ENCODE measurements around the gene RSPH4A.

Gene RSPH4A

DNA sequence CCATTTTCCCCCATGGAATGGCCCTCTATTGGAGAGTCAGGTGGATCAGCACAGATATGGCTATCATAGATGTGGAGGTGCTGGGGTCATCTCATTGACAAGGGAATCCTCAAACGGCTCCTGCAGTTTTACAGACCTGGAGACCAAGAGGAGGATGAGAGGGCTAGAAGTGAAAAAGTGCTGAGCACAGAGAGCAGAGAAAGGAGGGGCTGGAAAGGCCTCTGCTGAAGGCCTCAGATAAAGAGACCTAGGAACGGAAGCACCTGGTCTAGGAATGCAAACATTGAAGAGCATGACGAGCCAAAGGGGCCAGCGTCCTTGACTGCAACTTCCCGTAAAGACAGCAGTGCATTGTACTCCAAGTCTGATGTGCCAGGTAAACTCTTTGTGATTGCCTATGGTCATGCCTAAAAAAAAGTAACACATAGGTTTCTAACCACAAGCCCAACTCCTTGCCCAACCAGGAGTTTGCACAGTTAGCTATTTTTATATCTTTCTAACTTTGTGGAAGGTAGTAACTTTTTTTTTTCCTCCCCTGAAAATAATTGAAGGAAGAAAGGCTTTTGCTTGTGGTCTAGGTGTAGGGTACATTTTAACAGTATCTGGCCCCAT, 15.2 kb downstream of the RSPH4A start:
- no peak overlapping the region for H3K27ac ChIP-seq
- no peaks in the 10 kb centered on the region for H3K27me3 ChIP-seq (ENCODE audit: insufficient read depth, low read depth, severe bottlenecking)
- no peak overlapping the region for H3K4me3 ChIP-seq (ENCODE audit: low read depth, low read length)
- no peaks in the 10 kb centered on the region for H3K9me3 ChIP-seq (ENCODE audit: severe bottlenecking)
- no peak for DNase-seq
- TF ChIP-seq, protein P1, sequence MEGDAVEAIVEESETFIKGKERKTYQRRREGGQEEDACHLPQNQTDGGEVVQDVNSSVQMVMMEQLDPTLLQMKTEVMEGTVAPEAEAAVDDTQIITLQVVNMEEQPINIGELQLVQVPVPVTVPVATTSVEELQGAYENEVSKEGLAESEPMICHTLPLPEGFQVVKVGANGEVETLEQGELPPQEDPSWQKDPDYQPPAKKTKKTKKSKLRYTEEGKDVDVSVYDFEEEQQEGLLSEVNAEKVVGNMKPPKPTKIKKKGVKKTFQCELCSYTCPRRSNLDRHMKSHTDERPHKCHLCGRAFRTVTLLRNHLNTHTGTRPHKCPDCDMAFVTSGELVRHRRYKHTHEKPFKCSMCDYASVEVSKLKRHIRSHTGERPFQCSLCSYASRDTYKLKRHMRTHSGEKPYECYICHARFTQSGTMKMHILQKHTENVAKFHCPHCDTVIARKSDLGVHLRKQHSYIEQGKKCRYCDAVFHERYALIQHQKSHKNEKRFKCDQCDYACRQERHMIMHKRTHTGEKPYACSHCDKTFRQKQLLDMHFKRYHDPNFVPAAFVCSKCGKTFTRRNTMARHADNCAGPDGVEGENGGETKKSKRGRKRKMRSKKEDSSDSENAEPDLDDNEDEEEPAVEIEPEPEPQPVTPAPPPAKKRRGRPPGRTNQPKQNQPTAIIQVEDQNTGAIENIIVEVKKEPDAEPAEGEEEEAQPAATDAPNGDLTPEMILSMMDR (IDR thresholded peaks at IDR 0.05; ENCODE audit: low read depth, low read length) = no peak
- peaks cover 13% of the 10 kb centered on the region for H3K36me3 ChIP-seq

DNA sequence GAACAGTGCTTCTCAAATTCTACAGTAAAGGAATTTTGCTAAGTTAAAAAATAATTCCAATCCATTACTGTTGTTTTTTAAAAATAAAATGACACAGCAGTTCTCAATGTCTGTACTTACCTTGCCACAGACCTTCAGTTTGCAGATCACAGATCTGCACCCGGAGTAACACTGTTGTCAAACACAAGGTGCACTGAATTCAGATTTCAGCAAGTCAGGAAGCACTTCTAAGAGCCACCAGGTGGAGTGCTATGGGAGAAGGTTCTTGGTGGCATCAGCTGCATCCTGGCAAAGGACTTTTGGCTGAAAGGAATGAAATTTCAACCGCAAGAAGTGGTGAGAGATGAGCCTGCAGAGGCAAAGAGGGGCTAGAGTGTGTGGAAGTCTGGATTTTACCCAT, 17.4 kb downstream of the RSPH4A start:
- DNase-seq = no peak

DNA sequence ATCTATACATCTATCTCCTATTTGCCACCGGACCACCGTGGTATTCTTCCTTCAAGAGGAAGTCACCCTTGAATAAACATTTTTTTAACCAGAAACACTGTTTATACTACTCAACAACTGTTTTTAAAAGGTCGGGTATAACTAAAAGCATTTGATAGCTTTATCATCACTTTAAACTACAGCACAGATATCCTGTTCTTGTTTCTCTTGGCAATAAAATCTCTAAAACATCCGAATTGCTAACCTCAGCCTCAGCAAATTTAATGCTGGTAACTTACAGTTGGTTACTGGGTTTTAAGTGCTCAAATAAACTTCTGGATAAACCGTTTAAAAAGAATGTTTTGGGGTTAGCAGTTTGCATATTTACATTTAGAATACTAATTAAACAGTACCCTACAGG, 31.9 kb downstream of the RSPH4A start:
- Histone ChIP-seq H3K9me3 (ENCODE audit: severe bottlenecking) (no peaks in the 10 kb centered on the region), H3K27ac (no peak overlapping the region), H3K27me3 (ENCODE audit: insufficient read depth, low read depth, severe bottlenecking) (no peaks in the 10 kb centered on the region), H3K36me3 (peaks cover 23% of the 10 kb centered on the region), H3K4me3 (ENCODE audit: low read depth, low read length) (no peak overlapping the region)
- TF ChIP-seq, protein P1 (IDR thresholded peaks at IDR 0.05; ENCODE audit: low read depth, low read length) = no peak
- DNase-seq = no peak

More for the DNA sequence above, 17.4 kb downstream of the RSPH4A start:
- H3K27me3 ChIP-seq (ENCODE audit: insufficient read depth, low read depth, severe bottlenecking) = no peaks in the 10 kb centered on the region
- no peak overlapping the region for H3K27ac ChIP-seq
- no peaks in the 10 kb centered on the region for H3K9me3 ChIP-seq (ENCODE audit: severe bottlenecking)
- H3K4me3 ChIP-seq (ENCODE audit: low read depth, low read length) = no peak overlapping the region
- peaks cover 17% of the 10 kb centered on the region for H3K36me3 ChIP-seq
- TF ChIP-seq, protein P1 (IDR thresholded peaks at IDR 0.05; ENCODE audit: low read depth, low read length) = peak; percentile 43; the same call in 1 of the 2 replicates

DNA sequence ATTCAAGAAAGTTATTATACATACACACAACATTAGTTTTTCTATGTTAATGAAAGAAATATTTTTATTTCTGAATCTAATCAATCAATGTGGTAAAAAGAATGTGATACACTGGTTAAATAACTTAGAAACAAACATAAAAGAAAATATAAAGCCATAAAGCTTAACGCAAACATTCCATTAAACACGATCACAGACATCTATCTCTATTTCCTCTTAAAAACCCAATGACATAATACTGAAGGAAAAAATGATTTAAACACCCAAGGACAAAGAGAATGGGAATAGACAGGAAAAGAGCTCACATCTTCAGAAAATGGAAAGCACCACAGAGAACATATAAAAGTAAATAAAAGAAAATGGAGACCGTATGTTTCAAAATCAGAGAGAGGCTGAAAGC, 32.9 kb downstream of the RSPH4A start:
- no peaks in the 10 kb centered on the region for H3K9me3 ChIP-seq (ENCODE audit: severe bottlenecking)
- no peak for DNase-seq
- H3K4me3 ChIP-seq (ENCODE audit: low read depth, low read length) = no peak overlapping the region
- TF ChIP-seq, protein P1 (IDR thresholded peaks at IDR 0.05; ENCODE audit: low read depth, low read length) = no peak
- H3K27ac ChIP-seq = no peak overlapping the region
- peaks cover 23% of the 10 kb centered on the region for H3K36me3 ChIP-seq
- no peaks in the 10 kb centered on the region for H3K27me3 ChIP-seq (ENCODE audit: insufficient read depth, low read depth, severe bottlenecking)

DNA sequence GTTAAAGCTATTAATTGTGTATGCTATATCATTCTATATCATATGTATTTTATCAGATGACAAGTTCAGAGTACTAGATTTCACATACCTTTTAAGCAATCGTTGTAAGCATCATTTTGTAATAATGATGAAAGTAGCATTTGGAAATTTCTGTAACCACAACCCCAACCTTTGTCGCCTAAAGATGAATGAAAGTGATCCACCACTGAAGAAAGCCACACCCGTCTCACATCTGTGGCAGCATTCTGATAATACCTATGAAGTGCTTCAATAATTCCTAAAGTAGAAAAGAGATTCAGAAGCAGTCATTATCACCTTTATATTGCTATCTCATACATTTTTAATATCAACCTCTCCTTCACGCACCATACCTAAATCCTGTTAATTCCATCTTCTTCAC, 35.6 kb downstream of the RSPH4A start:
- TF ChIP-seq, protein P1 (IDR thresholded peaks at IDR 0.05; ENCODE audit: low read depth, low read length) = no peak

DNA sequence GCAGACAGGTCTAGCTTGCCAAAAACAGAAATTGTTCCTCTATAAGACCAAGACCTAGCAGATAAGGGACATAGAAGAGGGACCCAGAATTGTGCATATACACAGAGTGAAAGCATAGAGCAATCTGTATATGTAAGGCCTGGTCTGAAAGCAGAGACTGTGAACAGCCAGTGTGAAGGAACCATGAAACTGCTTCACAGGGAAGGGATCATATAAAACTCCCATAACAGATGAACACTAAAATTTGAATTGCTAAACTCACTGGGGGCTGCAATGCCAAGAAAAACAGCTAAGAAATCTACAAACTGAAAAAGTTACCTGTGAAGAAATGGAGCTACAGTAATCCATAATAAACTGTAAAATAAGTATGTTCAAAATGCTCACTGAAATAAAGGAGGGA, 45.3 kb downstream of the RSPH4A start:
- H3K27ac ChIP-seq = no peak overlapping the region
- no peaks in the 10 kb centered on the region for H3K27me3 ChIP-seq (ENCODE audit: insufficient read depth, low read depth, severe bottlenecking)
- no peaks in the 10 kb centered on the region for H3K9me3 ChIP-seq (ENCODE audit: severe bottlenecking)
- TF ChIP-seq, protein P1 (IDR thresholded peaks at IDR 0.05; ENCODE audit: low read depth, low read length) = no peak
- H3K4me3 ChIP-seq (ENCODE audit: low read depth, low read length) = no peak overlapping the region
- H3K36me3 ChIP-seq = peaks cover 14% of the 10 kb centered on the region
- no peak for DNase-seq

More for the DNA sequence above, 35.6 kb downstream of the RSPH4A start:
- Histone ChIP-seq H3K27me3 (ENCODE audit: insufficient read depth, low read depth, severe bottlenecking) (no peaks in the 10 kb centered on the region), H3K4me3 (ENCODE audit: low read depth, low read length) (no peak overlapping the region), H3K36me3 (peaks cover 12% of the 10 kb centered on the region), H3K9me3 (ENCODE audit: severe bottlenecking) (no peaks in the 10 kb centered on the region), H3K27ac (no peak overlapping the region)
- no peak for DNase-seq

Measured in WERI-Rb-1 (cell line).